ENCODE results near the gene OR2Z1. TPM values are rescaled to one million over a fixed set of nuclear protein-coding genes. Genes with fewer than 3 reads are reported as not detected.

The OR2Z1 gene, protein sequence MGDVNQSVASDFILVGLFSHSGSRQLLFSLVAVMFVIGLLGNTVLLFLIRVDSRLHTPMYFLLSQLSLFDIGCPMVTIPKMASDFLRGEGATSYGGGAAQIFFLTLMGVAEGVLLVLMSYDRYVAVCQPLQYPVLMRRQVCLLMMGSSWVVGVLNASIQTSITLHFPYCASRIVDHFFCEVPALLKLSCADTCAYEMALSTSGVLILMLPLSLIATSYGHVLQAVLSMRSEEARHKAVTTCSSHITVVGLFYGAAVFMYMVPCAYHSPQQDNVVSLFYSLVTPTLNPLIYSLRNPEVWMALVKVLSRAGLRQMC
- total RNA-seq (not detected), polyA plus RNA-seq (not detected)

DNA sequence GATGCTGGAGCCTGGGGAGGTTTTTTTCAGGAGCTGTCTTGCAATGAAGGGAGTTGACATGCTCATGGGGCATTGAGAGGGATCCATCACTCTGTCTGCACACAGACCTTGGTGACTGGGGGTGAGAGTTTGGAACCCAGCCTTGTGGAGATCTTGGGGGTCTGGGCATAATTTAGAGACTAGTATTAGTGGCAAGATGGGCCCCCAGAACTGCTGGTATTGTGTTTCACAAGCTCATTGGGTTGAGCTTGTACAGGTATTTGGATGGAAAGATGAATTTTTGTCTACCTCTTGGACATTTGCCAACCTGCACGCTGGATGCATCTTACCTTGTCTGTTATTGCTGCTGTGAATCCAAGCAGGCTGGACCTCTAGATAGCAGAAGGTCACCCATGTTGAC, at the start of gene OR2Z1:
Gene OR2Z1, plus strand, starts transcription at position 301 of the 400 bp plus-strand sequence. CDS start 9,395 bp downstream, outside the sequence.
- Histone ChIP-seq H3K27me3 (peaks cover 0 to 10% (median 0%) of the 10 kb centered on the region in 3 donors), H3K4me3 (no peak within 1 kb of the TSS)
- intact Hi-C loops (cut with DNase I), result no loop called here

DNA sequence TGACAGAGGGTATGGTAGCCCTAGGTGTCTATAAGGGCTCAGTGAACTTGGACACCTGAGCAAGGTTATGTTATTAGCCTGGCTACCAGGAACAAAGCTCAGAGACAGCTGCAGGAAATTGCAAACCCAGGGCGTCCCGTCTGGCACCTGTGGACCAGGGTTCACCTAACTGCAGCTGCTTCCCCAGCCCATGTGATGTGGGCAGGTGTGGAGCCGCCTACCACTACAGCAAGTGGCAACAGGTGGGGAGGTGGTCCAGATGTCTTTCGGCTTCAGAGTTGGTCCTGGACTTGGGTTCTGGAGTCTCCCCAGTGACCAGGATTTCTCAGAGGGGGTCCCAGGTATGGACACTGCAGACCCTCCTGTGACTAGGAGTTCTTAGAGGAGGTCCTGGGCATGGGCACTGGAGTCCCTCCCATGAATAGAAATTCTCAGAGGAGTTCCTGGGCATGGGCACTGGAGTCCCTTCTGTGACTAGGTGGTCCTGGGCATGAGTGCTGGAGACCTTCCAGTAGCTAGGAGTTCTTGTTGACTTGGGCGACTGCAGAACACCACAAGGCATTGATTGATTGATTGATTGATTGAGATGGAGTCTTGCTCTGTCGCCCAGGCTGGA, 48.0 kb upstream of the OR2Z1 start:
- Histone ChIP-seq H3K4me1 (no peaks in the 10 kb centered on the region), H3K4me3 (no peak overlapping the region), H3K27ac (no peak overlapping the region), H3K36me3 (no peaks in the 10 kb centered on the region), H3K27me3 (no peaks in the 10 kb centered on the region), H3K9me3 (no peaks in the 10 kb centered on the region)
- WGBS, 2 donors, result 61 to 69% methylated on average over 6 of the region's 6 CpGs
- no peak for DNase-seq
- TF ChIP-seq POLR2A (IDR thresholded peaks at IDR 0.05) (no peak), POLR2AphosphoS5 (IDR thresholded peaks at IDR 0.05) (no peak), EP300 (IDR thresholded peaks at IDR 0.05) (no peak)
- TF ChIP-seq, protein P1, sequence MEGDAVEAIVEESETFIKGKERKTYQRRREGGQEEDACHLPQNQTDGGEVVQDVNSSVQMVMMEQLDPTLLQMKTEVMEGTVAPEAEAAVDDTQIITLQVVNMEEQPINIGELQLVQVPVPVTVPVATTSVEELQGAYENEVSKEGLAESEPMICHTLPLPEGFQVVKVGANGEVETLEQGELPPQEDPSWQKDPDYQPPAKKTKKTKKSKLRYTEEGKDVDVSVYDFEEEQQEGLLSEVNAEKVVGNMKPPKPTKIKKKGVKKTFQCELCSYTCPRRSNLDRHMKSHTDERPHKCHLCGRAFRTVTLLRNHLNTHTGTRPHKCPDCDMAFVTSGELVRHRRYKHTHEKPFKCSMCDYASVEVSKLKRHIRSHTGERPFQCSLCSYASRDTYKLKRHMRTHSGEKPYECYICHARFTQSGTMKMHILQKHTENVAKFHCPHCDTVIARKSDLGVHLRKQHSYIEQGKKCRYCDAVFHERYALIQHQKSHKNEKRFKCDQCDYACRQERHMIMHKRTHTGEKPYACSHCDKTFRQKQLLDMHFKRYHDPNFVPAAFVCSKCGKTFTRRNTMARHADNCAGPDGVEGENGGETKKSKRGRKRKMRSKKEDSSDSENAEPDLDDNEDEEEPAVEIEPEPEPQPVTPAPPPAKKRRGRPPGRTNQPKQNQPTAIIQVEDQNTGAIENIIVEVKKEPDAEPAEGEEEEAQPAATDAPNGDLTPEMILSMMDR (IDR thresholded peaks at IDR 0.05), result no peak
- intact Hi-C loops (cut with DNase I), result no loop called here

More for the DNA sequence above, at the start of gene OR2Z1:
- no peak for DNase-seq
- TF ChIP-seq POLR2A (IDR thresholded peaks at IDR 0.05), result no peak
- TF ChIP-seq POLR2AphosphoS5 (IDR thresholded peaks at IDR 0.05), result no peak
- TF ChIP-seq, protein P1 (IDR thresholded peaks at IDR 0.05), result no peak
- TF ChIP-seq EP300 (IDR thresholded peaks at IDR 0.05), result no peak
- no peaks in the 10 kb centered on the region for H3K4me1 ChIP-seq
- H3K9me3 ChIP-seq, result peaks cover 0 to 3% (median under 1%) of the 10 kb centered on the region in 4 donors
- 59 to 61% methylated on average over 1 of the region's 1 CpG for WGBS, 2 donors
- no peak within 1 kb of the TSS for H3K27ac ChIP-seq
- H3K36me3 ChIP-seq, result no peaks in the 10 kb centered on the region

DNA sequence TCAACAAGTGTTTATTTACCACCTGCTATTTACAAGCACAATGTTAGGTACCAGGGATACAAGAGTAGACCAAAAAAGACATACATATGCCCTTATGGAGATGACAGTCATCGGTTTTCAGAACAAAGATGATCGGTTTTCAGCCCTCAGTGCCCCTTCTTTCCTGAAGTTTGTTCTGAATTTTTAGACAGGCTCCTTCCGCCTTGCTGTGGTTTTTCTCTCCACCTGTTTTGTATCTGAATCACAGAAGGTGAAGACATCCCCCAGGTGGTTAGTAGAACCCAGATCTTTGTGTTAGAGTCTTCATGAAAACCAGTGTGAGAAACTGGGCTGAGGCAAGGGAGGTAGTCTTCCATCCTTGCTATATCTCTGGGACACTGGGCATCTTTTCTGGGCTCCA, 46.4 kb upstream of the OR2Z1 start:
- WGBS, 2 donors, result 69 to 81% methylated on average over 3 of the region's 3 CpGs
- Histone ChIP-seq H3K27me3 (no peaks in the 10 kb centered on the region), H3K36me3 (no peaks in the 10 kb centered on the region), H3K4me1 (no peaks in the 10 kb centered on the region), H3K27ac (no peak overlapping the region), H3K9me3 (no peaks in the 10 kb centered on the region), H3K4me3 (no peak overlapping the region)
- DNase-seq, result no peak
- intact Hi-C loops (cut with DNase I), result no loop called here
- TF ChIP-seq, protein P1 (IDR thresholded peaks at IDR 0.05), result no peak
- TF ChIP-seq EP300 (IDR thresholded peaks at IDR 0.05) (no peak), POLR2AphosphoS5 (IDR thresholded peaks at IDR 0.05) (no peak), POLR2A (IDR thresholded peaks at IDR 0.05) (no peak)

DNA sequence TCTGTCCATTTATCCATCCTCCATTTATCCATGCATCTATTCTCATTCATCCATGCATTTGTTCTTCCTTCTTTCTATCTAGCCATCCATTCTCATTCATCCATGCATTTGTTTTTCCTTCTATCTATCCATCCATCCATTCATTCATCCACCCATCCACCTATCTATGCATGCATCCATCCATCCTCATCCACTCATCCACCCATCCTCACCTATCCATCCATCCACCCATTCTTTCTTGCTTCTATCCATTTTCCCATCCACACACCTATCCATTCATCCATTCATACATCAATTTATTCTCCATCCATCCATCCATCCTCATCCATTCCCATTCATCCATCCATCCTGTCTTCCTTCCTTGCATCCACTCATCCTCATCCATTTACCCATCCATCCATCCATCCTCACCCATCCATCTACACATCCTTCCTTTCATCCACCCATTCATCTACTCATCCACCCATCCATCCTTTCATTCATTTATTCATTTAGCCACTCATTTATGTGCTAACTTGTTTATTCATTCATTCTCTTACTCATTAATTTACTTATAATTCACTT, 43.1 kb upstream of the OR2Z1 start:
- Histone ChIP-seq H3K36me3 (no peaks in the 10 kb centered on the region), H3K27ac (no peak overlapping the region), H3K9me3 (peaks cover 0 to 3% (median 0%) of the 10 kb centered on the region in 4 donors), H3K4me3 (no peak overlapping the region), H3K27me3 (no peaks in the 10 kb centered on the region), H3K4me1 (no peaks in the 10 kb centered on the region)
- no peak for TF ChIP-seq POLR2A (IDR thresholded peaks at IDR 0.05)
- no peak for TF ChIP-seq EP300 (IDR thresholded peaks at IDR 0.05)
- no peak for TF ChIP-seq POLR2AphosphoS5 (IDR thresholded peaks at IDR 0.05)
- TF ChIP-seq, protein P1 (IDR thresholded peaks at IDR 0.05), result no peak
- intact Hi-C loops (cut with DNase I), result no loop called here
- no peak for DNase-seq
